GDM1 (cell line): ENCODE data around the gene MCEMP1.

Source experiments
- DNase-seq: peaks from one replicate; lab custom pipeline; 2025; lab: John Stamatoyannopoulos, UW

MCEMP1 gene

GRCh38 chr19:7698583-7698982, 21.7 kb downstream of the MCEMP1 start:
- DNase-seq, result no peak

DNA sequence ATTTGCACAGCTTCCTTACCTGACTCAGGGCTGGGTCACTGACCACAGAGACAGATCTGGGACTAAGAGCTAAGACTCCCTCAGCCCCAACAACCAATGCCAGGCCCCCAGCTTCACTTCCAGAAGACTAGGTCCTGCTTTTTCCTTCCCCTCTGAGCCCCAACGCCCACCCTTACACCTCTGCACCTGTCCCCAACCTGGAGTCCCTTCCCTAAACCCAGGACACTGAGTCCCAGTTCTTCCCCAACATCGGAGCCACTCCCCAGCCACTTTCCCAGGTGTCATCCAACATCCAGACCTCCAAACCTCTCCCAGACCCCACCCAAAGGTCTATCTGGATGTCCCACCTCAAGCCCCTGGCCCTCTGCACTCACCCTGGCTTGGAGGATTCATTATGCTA, 22.1 kb downstream of the MCEMP1 start:
- DNase-seq, result no peak

- DNase-seq, result no peak
Observed at GRCh38 chr19:7699417-7700401, 22.8 kb downstream of the MCEMP1 start.

DNA sequence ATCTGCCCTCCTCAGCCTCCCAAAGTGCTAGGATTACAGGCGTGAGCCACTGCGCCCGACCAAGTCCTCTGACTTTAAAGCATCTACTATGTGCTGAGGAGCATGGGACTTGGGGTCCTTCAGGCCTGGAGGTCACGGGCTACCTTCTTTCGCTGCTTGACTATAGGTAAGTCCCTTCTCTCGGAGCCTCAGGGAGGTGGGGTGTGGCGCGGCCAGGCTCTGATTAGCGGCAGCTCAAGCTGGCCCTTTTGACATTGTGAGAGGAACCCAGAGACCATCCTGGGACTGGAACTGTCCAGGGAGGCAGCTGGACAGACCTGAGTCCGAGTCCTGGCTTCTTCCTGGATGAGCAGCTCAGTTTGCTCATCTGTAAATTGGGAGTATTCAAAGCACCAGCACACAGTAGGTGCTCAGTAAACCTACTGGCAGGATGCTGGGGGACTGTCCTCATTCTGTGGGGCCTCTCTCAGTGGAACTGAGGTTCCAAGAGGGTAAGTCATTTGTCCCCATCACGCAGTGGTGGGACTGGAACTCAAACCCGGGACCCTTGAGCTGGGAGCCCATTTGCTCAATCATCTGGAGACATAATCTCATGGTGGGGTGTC, 24.3 kb downstream of the MCEMP1 start:
- DNase-seq, result no peak

DNA sequence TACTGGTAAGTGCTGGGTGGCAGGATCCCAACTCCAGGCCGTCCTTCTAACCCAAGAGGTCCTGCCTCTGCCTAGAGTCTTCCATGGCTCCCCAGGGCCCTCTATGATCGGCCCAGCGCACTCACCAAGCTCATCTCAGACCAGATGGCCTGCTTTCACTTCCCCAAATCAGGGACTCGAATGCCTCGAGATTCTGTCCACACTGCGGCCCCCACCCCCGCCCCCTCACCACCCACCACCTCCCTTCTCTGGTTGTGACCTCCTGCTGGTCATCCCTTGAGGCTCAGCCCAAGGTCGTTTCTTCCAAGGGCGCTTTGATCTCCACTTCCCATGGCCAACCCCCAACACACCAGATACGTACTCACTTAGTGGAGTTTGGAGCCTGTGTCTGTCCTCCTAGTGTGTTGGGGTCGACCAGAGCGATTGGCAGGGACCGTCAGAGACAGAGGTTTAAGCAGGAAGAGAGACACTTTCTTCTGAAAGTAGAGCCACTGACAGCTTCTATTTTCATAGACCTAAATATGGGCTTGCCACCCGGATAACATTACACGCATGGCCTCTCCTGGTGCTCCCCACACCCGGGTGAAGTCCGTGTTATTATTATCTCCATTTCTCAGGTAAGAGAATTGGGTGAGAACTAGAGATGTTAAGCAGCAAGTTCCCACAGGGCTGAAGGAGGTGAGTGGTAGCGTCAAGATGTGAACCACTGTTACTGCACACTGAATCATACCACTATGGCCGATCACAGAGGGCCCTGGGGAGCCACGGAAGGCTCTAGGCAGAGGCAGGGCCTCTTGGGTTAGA, 25.0 kb downstream of the MCEMP1 start, which contains the start of gene FCER2:
TSS of gene FCER2 (minus strand) at position 478 of the 804 bp plus-strand sequence. CDS start 2,371 bp downstream, outside the sequence.
- no peak for DNase-seq

DNA sequence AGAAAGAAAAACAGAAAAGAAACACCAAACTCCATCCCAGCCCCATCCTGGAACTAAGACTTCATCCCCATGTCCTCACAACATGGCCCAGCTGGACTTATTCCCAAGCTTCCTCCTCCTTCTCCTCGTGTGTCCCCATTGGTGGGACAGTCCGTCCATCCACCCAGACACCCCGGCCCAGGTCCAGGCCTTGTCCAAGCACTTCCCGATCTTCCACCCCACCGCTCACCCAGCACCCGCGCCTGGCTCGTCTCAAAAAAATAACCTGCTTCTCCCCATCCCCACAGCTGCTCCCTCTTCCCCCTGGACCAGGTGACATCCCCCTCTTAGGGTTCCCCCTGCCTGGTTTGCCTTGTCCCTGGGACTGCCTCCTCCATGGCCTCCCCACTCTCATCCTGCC, 26.4 kb downstream of the MCEMP1 start:
- no peak for DNase-seq

DNA sequence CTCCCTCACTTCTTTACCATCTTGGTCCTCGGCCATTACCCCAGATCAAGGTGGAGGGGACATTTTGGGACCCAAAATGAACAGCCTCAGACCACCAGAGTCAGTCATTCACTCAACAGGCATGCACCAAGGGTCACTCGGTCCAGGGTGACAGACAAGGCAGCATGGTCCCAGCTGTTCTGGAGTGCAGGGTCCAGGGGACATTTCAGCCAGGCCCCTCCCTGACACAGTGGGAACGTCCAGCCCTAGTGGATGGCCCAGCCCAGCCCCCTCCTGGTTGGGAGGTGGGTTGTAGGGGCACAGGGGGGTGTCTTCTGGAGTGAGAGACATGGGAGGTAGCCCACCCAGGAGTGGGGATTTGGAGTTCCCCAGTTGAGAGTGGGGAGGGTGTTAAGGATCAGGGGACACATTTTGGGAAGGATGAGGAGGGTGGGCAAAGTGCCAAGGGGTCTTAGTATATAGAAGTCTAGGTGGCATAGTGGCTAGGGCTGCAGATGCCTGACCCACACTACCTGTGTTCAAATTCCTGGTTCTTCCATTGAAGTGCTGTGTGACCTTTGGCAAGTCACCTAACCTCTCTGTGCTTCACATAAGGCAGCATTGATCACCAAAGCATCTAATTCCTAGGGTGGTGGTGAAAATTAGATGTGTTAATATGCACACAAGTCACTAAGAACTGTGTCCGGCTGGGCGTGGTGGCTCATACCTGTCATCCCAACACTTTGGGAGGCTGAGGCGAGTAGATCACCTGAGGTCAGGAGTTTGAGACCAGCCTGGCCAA, 27.6 kb downstream of the MCEMP1 start:
- no peak for DNase-seq

DNA sequence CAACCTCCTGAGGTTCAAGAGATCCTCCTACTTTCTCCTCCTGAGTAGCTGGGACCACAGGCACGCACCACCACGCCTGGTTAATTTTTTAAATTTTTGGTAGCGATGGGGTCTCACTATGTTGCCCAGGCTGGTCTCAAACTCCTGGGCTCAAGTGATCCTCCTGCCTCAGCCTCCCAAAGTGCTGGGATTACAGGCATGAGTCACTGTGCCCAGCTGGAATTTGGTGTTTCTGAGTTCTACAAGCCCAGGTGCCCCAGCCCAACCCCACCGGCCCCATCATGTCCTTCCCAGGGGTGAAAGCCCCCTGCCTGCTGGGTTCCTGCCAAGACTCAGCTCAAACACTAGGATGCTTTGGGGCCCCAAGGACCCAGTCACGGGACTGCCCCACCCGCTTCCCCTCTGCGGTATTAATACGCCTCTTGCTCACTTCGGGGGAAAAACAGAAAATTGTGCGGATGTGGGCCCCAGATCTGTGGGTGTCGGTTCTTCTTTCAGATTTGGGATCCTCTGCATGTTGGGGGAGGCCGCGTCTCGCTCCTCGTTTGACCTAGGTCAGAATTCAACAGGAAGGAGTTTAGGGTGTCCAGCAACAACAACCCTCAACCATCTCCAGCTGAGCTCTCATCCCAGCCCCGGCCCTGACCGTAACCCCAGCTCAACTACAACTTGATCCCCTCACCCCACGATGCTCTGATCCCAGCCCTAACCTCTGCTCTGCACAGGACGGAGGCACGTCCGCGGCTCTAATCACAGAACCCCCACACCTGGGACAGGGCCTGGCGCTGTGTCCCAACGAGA, 28.7 kb downstream of the MCEMP1 start:
- peak; percentile 40 for DNase-seq

GRCh38 chr19:7706188-7706954, 29.5 kb downstream of the MCEMP1 start:
- DNase-seq, result no peak

DNA sequence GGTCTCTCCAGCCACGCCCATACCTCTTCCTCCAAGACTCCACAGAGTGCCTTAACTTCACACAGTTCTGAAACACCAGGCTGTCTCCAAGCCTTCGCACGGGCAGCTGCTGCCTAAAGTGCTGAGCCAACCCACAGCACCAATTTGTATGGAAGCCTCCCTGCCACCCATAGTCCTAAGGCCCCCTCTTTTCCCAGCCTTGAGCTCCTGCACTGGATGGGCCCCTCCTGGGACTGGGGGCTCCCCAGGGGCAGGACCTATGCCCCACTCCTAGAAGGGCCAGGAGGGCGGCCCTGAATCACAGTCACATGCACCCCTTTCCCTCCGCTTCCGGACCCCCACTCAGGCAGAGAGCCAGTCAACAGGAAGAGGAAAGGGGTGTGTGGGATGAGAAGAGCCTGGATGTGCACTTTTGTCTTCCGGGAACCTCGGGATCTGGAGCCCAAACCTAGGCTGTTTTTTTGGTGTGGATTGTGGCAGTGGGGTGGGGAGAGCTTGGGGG, 30.1 kb downstream of the MCEMP1 start:
- no peak for DNase-seq

DNA sequence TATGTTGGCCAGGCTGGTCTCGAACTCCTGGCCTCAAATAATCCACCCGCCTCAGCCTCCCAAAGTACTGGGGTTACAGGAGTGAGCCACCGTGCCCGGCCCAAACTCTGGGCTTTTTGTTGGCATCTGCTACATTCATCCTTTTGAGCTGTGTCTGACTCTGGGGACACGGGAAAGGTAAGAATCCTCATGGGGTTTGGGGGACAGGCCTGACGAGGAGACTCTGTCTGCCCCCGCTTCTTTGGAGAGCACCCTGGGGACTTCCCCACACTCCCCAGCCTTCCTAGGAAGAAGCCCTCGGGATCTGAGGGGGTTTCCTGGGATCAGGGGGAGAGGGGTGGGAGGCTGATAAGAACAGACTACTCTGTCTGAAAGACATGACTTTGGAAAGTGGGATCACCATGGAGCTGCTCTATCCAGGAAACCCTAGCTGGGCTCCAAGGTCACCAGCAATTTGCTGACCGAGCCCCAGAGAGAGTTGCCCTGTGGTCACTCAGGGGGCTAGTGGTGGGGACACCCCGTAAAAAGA, 33.1 kb downstream of the MCEMP1 start:
- DNase-seq, result no peak

GRCh38 chr19:7710616-7711015, 33.7 kb downstream of the MCEMP1 start:
- no peak for DNase-seq

DNA sequence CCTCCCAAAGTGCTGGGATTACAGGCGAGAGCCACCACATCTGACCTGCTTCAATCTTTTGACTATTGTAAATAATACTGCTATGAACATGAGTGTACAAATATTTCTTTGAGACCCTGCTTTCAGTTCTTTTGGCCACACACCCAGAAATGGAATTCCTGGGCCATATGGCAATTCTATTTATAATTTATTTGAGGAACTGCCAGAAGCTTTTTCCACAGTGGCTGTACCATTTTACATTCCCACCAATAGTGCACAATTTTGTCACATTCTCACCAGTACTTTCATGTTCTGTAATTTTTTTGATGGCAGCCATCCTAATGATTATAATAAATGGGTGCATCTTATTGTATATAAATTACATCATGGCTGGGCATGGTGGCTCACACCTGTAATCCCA, 38.8 kb downstream of the MCEMP1 start:
- no peak for DNase-seq

GRCh38 chr19:7716762-7717161, 39.9 kb downstream of the MCEMP1 start:
- no peak for DNase-seq

GRCh38 chr19:7718668-7719067, 41.8 kb downstream of the MCEMP1 start:
- no peak for DNase-seq

DNA sequence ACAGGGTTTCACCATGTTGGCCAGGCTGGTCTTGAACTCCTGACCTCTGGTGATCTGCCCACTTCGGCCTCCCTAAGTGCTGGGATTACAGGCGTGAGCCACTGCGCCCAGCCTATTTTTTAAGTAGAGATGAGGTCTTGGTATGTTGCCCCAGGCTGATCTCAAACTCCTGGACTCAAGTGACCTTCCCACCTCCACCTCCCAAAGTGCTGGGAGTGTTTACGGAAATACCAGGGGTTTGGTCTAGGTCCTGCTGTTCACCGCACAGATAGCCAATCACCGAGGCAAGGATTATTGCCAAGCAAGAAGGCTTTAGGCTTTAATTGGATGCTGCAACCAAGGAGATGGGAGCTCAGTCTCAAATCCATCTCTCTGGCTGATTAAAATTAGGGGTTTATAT, 43.5 kb downstream of the MCEMP1 start:
- DNase-seq, result no peak

- no peak for DNase-seq
Observed at GRCh38 chr19:7722231-7722651, 45.4 kb downstream of the MCEMP1 start.

DNA sequence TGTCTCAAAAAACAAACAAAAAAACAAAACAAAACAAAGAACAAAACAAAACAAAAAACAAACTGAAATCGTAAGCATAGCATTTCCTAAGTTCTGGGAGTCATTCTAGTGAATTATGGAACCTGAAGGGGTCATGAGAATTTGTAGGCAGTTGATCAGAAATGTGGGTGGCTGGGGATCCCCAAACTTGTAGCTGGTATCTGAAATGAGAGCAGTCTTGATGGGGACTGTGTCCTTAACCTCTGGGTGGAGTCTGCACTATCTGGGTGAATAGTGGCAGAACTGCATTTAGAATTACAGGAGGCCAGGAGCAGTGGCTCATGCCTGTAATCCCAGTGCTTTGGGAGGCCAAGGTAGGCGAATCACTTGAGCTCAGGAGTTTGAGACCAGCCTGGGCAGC, 48.9 kb downstream of the MCEMP1 start:
- no peak for DNase-seq

DNA sequence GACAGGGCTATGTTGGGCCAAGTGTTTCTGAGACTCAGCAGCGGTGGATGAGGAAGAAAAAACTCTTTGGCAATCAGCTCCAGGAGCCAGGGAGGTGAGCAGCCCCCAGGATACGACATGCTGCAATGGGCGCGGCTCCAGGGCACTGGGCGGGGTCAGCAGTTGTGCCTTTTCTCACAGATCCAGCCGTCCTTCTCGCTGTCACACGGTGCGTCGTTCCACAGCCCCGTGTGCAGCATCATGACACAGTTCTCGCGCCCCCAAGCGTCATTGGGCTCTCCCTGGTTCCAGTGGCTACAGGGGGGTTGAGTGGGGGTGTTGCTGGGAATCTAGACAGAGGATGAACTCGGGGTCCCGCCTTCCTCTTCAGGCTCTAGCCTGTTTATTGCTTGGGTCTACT, 52.3 kb downstream of the MCEMP1 start:
- no peak for DNase-seq
